GM19463 (cell line): ENCODE measurements around the gene HELZ.

Source experiments
- ATAC-seq: cut with Tn5 transposase; IDR thresholded peaks from one replicate; pipeline ENCODE4 v1.9.1; 2021; ENCODE audit warnings: mild to moderate bottlenecking, moderate library complexity; ENCODE audit not compliant: unreplicated experiment

Gene HELZ

GRCh38 chr17:67092291-67092690 lies 152.7 kb downstream of the HELZ start:
- no peak for ATAC-seq

GRCh38 chr17:67090341-67090740 lies 154.7 kb downstream of the HELZ start:
- ATAC-seq, result no peak

DNA sequence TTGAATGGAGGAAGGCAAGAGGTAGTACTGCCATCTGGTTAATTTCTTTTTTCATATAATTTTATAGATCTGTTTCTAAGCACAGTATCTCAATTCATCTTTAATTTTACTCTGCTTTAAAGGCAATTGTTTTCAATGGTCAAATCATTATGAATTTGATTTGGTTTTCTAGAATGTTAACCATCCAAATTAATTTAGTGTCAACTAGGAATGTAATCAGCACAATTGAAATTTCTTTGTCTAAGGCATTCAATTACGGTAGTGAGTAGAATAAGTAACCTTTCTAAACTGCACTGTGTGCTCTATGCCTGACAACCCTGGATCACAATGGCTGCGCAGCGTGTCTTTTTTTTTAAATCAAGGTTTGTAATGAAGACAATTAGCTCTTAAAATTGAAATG lies 156.4 kb downstream of the HELZ start:
- no peak for ATAC-seq

DNA sequence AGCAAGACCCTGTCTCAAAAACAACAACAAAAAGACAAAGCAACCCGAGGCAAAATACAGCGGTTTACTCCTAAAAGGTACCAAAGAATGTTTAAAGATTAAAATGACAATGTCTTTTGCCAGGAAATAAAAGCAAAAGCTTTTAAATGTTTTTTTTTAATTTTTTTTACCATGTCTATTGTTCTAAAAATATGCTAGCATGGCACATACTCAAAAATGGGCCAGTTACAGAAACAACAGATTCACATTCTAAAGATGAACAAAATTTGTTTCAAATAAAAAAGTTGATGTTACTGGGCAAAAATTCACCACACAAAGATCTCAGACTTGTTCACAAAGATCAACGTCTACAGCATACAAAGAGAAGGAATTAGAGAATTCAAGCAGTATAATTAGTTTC lies 159.6 kb downstream of the HELZ start:
- no peak for ATAC-seq

DNA sequence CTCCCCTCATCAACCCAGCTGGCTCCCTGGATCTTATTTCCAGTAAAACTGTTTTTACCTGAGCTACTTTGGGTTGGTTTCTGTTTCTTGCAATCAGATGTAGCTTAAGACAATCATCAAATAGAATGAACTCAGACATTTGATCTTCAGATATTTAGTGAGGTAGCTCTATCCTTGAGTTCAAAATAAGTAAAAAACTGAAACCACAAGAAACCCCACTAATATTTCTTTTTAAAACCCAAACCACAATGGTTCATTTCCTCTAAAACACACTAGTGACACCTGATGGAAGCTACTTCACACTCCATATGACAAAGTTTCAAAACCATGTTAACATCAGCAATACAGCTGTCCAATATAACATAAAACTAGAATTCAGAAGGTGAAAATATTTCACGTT lies 162.9 kb downstream of the HELZ start:
- no peak for ATAC-seq

GRCh38 chr17:67080804-67081203 lies 164.2 kb downstream of the HELZ start:
- no peak for ATAC-seq

DNA sequence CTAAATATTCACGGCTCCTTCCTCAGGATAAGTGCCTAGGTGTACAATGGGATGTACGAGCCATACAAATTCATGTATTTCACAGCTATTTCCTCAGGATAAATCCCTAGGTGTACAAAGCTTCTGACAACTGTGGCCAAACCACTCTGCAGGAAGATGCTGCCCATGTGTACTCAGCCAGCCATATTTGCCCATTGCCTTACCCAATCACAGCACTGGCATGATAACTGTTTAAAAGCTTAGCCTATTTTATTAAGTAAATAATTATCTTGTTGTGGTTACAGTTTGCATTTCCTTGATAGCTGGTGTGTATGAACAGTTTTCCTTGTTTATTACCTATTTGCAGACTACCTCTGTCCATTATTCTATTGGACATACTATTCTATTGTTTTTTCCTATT lies 165.5 kb downstream of the HELZ start:
- ATAC-seq, result no peak

DNA sequence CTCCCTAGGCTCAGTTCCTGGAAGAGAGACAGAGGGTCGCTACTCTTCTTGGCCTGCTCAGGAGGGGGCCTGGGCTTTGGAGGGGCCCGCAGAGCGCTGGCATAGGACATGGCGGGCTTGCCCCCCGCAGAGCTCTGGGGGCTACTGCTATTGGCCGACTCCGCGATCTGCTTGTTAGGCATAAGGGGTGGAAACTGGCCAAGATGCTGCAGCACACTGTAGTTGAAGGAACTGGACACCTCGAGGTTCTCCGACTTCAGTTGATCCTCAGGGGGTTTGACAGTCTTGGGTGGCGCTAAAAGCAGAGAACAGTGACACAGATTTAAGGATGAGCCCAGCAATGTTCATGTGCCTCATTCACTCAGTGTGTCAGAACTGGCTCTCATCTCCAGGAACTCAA lies 166.7 kb downstream of the HELZ start:
- no peak for ATAC-seq

GRCh38 chr17:67076290-67076689 lies 168.7 kb downstream of the HELZ start:
- no peak for ATAC-seq

DNA sequence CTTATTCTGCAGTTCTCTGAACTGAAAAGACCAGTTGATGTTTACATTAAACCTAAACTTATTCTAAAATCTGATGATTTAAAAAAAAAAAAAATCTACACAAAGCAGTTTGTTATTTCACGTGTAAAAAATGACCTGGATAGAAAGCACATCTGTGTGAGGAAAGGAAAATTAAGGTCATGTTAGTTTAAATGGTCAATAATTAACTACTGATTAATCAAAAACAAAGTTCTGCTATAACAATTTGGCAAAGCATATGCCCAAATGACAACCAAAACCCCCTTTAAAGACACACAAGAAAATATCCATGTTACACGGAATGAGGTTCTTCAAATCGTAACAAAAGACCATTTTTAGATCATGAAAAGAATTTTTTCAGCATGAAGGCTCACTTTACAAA lies 170.2 kb downstream of the HELZ start:
- ATAC-seq, result no peak

DNA sequence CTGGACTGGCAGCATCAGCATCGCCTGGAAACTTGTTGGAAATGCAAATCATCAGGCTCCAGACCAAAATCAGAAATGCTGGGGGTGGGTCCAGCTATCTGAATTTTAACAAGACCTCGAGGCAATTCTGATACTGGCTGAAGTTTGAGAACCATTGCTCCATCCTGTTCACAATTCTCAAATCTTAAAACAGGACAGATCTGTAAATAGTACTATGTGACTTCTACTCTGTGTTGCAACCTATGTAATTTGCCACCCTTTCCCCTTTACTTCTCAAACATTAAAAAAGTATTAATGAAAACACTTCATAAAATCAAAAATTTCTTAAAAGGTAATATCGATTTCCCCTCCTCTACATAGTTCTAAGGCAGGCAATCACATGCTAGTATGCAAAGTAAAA lies 172.1 kb downstream of the HELZ start:
- no peak for ATAC-seq

- ATAC-seq, result no peak
Measured at GRCh38 chr17:67071595-67071994, 173.4 kb downstream of the HELZ start.

- no peak for ATAC-seq
Measured at GRCh38 chr17:67069603-67070136, 175.3 kb downstream of the HELZ start.

- ATAC-seq, result no peak
Measured at GRCh38 chr17:67068999-67069398, 176.0 kb downstream of the HELZ start.

- ATAC-seq, result no peak
Measured at GRCh38 chr17:67067571-67068482, 177.2 kb downstream of the HELZ start.

GRCh38 chr17:67066717-67067116 lies 178.3 kb downstream of the HELZ start:
- no peak for ATAC-seq

GRCh38 chr17:67063141-67063540 lies 181.9 kb downstream of the HELZ start:
- ATAC-seq, result no peak

GRCh38 chr17:67059372-67059771 lies 185.6 kb downstream of the HELZ start:
- ATAC-seq, result no peak

DNA sequence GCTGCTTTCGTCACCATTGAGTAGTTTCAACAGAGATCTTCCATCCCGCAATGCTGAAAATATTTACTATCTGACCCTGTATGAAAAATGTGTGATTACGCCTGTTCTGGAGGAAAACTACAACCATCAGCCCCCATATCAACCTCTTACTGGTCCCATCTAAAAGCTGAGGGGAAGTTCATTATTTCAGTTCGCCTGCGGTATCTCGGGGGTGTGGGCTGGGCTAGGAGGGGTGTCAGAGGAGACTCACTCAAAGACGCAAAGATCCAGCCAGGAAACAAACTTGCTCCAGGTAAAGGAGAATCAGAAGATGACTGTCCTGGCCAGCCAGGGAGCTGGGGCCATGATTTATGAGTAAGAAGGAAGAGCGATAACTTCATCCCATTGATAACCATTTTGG lies 187.0 kb downstream of the HELZ start:
- no peak for ATAC-seq

GRCh38 chr17:67056746-67057490 lies 188.1 kb downstream of the HELZ start:
- ATAC-seq, result no peak

DNA sequence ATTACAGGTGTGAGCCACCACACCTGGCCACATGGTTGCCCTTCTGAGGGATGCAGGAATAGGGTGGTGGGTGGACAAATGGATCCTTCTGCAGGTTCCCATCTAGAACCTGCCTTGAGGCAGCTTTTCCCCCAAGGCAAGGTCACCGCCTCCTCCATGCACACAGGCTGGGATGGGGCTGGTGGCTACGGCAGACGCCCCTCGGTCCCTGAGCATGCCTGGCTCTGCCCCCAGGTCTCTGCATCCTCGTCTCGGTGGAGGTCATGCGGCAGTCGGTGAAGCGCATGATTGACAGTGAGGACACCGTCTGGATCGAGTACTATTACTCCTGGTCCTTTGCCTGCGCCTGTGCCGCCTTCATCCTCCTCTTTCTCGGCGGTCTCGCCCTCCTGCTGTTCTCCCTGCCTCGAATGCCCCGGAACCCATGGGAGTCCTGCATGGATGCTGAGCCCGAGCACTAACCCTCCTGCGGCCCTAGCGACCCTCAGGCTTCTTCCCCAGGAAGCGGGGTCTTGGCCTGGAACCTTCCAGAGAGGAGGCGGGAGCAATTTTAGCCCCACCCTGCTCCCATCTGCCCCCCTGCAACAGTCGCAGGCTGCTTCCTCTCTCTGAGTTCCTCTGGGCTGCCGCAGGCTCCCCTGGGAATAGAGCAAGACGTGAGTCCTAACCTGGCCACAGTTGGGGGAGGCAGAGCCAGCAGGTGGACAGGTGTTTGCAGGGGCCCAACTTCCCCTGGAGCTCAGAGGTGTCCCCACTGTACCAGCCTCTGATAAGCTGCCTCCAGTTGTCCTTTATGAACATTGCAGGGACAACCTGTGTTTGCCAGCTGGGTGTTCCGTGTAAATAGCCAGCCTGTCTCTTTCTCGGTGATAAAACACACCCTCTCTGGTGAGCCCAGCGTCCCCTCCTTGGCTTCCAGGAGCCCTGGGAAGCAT lies 188.9 kb downstream of the HELZ start:
- no peak for ATAC-seq
